ENCODE measurements around the gene AGFG2.

DNA sequence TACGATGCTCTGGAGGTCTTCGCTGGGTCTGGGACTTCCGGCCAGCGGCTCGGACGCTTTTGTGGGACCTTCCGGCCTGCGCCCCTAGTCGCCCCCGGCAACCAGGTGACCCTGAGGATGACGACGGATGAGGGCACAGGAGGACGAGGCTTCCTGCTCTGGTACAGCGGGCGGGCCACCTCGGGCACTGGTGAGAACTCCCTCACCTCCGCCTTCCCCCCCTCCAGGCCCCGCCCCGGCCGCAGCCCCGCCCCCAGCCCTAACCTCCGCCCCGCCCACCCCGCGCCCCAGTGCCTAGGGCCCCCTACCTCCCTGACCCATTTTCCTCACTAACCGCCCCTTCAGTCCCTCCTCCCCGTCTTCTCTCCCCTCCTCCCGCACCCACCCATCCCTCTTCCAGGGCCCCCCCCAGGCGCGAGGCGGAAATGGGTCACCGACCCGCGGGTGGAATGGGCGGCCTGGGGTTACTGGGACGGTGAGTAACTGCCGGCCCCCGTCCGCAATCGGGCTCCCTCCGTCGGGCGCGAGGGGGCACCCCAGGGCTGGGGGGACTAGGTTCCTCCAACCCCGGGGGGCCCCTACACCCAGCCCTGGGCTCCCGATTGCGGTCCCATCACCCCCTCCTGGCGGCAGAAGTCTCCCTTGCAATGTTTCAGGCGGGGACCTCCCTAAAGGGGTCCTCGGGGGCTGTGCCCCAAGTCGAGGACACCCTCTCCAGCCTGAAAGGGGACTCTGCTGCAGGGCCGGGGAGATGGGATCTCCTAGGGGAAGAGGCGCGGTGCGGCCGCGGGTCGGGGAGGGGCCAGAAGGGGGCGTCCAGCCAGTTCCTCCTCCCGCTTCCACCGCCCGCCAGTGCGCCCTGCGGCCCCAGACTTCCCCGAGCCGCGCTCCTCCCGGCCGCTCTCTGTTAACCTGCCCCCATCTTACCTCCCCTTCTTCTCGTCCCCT, 65.3 kb downstream of the AGFG2 start:
- TF ChIP-seq, protein P1, sequence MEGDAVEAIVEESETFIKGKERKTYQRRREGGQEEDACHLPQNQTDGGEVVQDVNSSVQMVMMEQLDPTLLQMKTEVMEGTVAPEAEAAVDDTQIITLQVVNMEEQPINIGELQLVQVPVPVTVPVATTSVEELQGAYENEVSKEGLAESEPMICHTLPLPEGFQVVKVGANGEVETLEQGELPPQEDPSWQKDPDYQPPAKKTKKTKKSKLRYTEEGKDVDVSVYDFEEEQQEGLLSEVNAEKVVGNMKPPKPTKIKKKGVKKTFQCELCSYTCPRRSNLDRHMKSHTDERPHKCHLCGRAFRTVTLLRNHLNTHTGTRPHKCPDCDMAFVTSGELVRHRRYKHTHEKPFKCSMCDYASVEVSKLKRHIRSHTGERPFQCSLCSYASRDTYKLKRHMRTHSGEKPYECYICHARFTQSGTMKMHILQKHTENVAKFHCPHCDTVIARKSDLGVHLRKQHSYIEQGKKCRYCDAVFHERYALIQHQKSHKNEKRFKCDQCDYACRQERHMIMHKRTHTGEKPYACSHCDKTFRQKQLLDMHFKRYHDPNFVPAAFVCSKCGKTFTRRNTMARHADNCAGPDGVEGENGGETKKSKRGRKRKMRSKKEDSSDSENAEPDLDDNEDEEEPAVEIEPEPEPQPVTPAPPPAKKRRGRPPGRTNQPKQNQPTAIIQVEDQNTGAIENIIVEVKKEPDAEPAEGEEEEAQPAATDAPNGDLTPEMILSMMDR (IDR thresholded peaks at IDR 0.05; ENCODE audit: low read length), result peak; percentile 39
- no peak for TF ChIP-seq EZH2 (optimal IDR thresholded peaks at IDR 0.05; ENCODE audit: low read depth, low read length)
- no peak for TF ChIP-seq EZH2phosphoT487 (IDR thresholded peaks at IDR 0.05; ENCODE audit: low read length)
